GM18519 (cell line): Measurements from ENCODE around the gene ZFP82.

Experiments
- ATAC-seq: cut with Tn5 transposase; IDR thresholded peaks from one replicate; pipeline ENCODE4 v1.9.1; 2021; ENCODE audit warnings: mild to moderate bottlenecking, moderate library complexity; ENCODE audit not compliant: unreplicated experiment, low FRiP score

ZFP82 gene

GRCh38 chr19:36377541-36378178 lies 40.8 kb downstream of the ZFP82 start:
- ATAC-seq: no peak

GRCh38 chr19:36373638-36374156 lies 44.7 kb downstream of the ZFP82 start:
- no peak for ATAC-seq

DNA sequence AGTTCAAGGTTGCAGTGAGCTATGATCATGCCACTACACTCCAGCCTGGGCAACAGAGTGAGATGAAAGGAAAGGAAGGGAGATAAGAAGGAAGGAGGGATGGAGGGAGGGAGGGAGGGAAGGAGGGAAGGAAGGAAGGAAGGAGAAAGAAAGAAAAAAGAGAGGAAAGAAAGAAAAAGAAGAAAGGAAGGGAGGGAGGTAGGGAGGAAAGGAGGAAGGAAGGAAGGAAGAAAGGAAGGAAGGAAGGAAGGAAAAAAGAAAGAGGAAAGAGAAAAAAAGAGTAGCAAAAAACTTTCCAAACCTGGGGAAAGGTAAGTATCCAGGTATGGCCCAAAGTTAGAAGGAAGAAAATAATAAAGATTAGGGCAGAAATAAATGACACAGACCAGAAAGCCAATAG lies 46.6 kb downstream of the ZFP82 start:
- ATAC-seq: no peak

- no peak for ATAC-seq
These were observed 54.6 kb downstream of the ZFP82 start for GRCh38 chr19:36363845-36364244.
